Upper lobe of right lung (tissue), 1 donor: ENCODE data around the gene DPP9. TPM values are rescaled to one million over a fixed set of nuclear protein-coding genes. Genes with fewer than 3 reads are reported as not detected.
"Not testable (repeated sequence)": the region's sequence is repeated elsewhere in the genome, so short reads cannot be mapped to it uniquely, and the experiment has no call there.

Experiments used
- ATAC-seq: fragments of 200-7000 bp; cut with Tn5 transposase; one replicate; pipeline ENCODE4 v1.9.1; 2020; ENCODE audit warnings: mild to moderate bottlenecking, moderate library complexity
- DNase-seq: peaks from one replicate; pipeline ENCODE4 v3.0.0-alpha.2; 2020
- H3K27ac ChIP-seq: fragments of 200-600 bp; one replicate; pipeline ENCODE4 v1.8.0; 2022
- H3K27me3 ChIP-seq: fragments of 200-600 bp; one replicate; pipeline ENCODE4 v1.8.0; 2022; ENCODE audit warnings: mild to moderate bottlenecking
- H3K36me3 ChIP-seq: fragments of 200-600 bp; one replicate; pipeline ENCODE4 v1.8.0; 2022
- H3K4me1 ChIP-seq: fragments of 200-600 bp; one replicate; pipeline ENCODE4 v1.8.0; 2022
- H3K4me3 ChIP-seq: fragments of 200-600 bp; one replicate; pipeline ENCODE4 v1.8.0; 2022; ENCODE audit warnings: mild to moderate bottlenecking
- H3K9me3 ChIP-seq: fragments of 200-600 bp; one replicate; pipeline ENCODE4 v1.8.0; 2022
- CTCF ChIP-seq: fragments of 200-600 bp; IDR thresholded peaks from one replicate; pipeline ENCODE4 v1.8.0; 2022; ENCODE audit warnings: antibody characterized with exemption
- intact Hi-C: fragments of 100-400 bp; cut with DNase I; formaldehyde crosslinking; loops from one replicate; pipeline ENCODE4 v1.11.0; 2022
- total RNA-seq: library from RNA; stranded (reverse); fragmentation: NEBNext Ultra II Directional; extraction: Animal tissue kit (Norgen Biotek cat#: 25700); gene quantifications from one replicate; pipeline ENCODE4 v1.2.1, GENCODE V29; 2021
- donor health status: DM: no; HTN: yes; CAD: no; lungs with severe emphysema.

Gene DPP9
- total RNA-seq, 1 donor from 2014 or later, result 75.8 TPM

DNA sequence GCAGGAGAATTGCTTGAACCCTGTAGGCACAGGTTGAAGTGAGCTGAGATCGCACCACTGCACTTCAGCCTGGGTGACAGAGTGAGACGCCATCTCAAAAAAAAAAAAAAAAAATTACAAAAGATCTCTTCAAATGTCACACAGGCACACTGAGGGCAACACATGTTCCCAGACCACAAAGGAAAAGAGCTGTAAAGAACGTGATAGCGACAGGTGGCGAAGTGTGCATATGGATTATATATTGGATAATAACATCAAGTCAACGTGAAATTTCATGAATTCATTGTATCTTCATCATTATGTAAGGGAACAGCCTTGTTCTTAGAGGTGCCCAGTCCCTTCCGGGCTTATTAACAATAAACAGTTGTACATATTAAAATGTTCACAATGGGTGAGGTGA is 31.8 kb upstream of the DPP9 start:
- H3K36me3 ChIP-seq, result no peaks in the 10 kb centered on the region
- H3K4me1 ChIP-seq, result peaks cover 6% of the 10 kb centered on the region
- TF ChIP-seq CTCF, result no peak
- intact Hi-C loops, result no loop called here
- no peak overlapping the region for H3K27ac ChIP-seq
- H3K4me3 ChIP-seq, result no peak overlapping the region
- H3K9me3 ChIP-seq, result no peaks in the 10 kb centered on the region
- no peak for DNase-seq
- ATAC-seq, result no peak
- no peaks in the 10 kb centered on the region for H3K27me3 ChIP-seq

- intact Hi-C loops, result no loop called here
- Histone ChIP-seq H3K4me1 (no peaks in the 10 kb centered on the region), H3K36me3 (no peaks in the 10 kb centered on the region), H3K9me3 (no peaks in the 10 kb centered on the region), H3K4me3 (no peak overlapping the region), H3K27me3 (no peaks in the 10 kb centered on the region), H3K27ac (no peak overlapping the region)
- no peak for ATAC-seq
- no peak for TF ChIP-seq CTCF
- no peak for DNase-seq
Measured at GRCh38 chr19:4754248-4754647, 30.6 kb upstream of the DPP9 start.

GRCh38 chr19:4749870-4750590 is 26.4 kb upstream of the DPP9 start:
- H3K36me3 ChIP-seq, result no peaks in the 10 kb centered on the region
- intact Hi-C loops, result no loop called here
- H3K27me3 ChIP-seq, result no peaks in the 10 kb centered on the region
- no peak for TF ChIP-seq CTCF
- no peaks in the 10 kb centered on the region for H3K9me3 ChIP-seq
- no peak overlapping the region for H3K27ac ChIP-seq
- no peak overlapping the region for H3K4me3 ChIP-seq
- ATAC-seq, result no peak
- DNase-seq, result no peak
- H3K4me1 ChIP-seq, result no peaks in the 10 kb centered on the region

GRCh38 chr19:4748589-4748988 is 24.9 kb upstream of the DPP9 start:
- no peak for TF ChIP-seq CTCF
- DNase-seq, result no peak
- Histone ChIP-seq H3K4me1 (no peaks in the 10 kb centered on the region), H3K27ac (no peak overlapping the region), H3K4me3 (no peak overlapping the region), H3K27me3 (no peaks in the 10 kb centered on the region), H3K9me3 (no peaks in the 10 kb centered on the region), H3K36me3 (no peaks in the 10 kb centered on the region)
- ATAC-seq, result no peak
- intact Hi-C loops, result no loop called here

DNA sequence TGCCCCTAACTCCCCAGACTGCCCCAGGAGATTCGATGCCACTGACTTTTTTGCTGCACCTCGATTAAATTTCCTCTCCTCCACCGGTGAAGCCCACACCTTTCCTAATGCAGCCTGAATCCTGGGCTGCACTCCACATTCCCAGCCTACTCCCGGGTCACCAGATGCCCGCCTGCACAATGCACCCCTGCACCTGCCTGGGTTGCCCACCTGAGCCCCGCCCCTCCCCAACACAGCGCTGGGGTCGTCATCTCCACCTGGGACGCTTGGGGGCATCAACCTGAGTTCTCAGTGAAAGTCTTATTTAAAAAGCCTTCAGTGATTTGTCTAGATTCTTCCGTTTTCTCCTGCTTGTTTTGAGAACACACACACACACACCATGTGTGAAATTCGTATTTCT is 24.5 kb upstream of the DPP9 start:
- Histone ChIP-seq H3K27ac (no peak overlapping the region), H3K36me3 (no peaks in the 10 kb centered on the region), H3K4me1 (no peaks in the 10 kb centered on the region), H3K9me3 (no peaks in the 10 kb centered on the region), H3K4me3 (no peak overlapping the region), H3K27me3 (no peaks in the 10 kb centered on the region)
- intact Hi-C loops, result no loop called here
- no peak for DNase-seq
- no peak for ATAC-seq
- no peak for TF ChIP-seq CTCF

- ATAC-seq (no peak), DNase-seq (no peak)
- no peak overlapping the region for H3K4me3 ChIP-seq
- H3K4me1 ChIP-seq, result no peaks in the 10 kb centered on the region
- no peaks in the 10 kb centered on the region for H3K9me3 ChIP-seq
- H3K27ac ChIP-seq, result no peak overlapping the region
- TF ChIP-seq CTCF, result no peak
- intact Hi-C loops, result no loop called here
- no peaks in the 10 kb centered on the region for H3K27me3 ChIP-seq
- H3K36me3 ChIP-seq, result no peaks in the 10 kb centered on the region
Measured at GRCh38 chr19:4745986-4746385, 22.3 kb upstream of the DPP9 start.

DNA sequence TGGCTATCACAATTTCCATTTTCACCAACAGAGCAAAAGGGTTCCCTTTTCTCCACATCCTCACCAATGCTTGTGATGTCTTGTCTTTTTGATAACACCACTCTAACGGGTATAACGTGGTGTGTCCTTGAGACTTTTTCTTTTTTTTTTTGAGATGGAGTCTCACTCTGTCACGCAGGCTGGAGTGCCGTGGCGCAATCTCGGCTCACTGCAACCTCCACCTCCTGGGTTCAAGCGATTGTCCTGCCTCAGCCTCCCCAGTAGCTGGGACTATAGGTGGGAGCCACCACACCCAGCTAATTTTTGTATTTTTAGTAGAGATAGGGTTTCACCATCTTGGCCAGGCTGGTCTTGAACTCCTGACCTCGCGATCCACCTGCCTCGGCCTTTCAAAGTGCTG is 21.5 kb upstream of the DPP9 start:
- H3K4me3 ChIP-seq, DNase-seq, ATAC-seq, H3K36me3 ChIP-seq, intact Hi-C loops, H3K27ac ChIP-seq, H3K27me3 ChIP-seq, H3K4me1 ChIP-seq, H3K9me3 ChIP-seq: not testable (repeated sequence)
